ENCODE results near the gene XRCC5. TPM values are rescaled to one million over a fixed set of nuclear protein-coding genes. Genes with fewer than 3 reads are reported as not detected.
"Not testable (repeated sequence)": the region's sequence is repeated elsewhere in the genome, so short reads cannot be mapped to it uniquely, and the experiment has no call there.

The XRCC5 gene
- total RNA-seq (2014; rRNA removed), result 374 and 398 TPM in 2 replicates
- 169 TPM for polyA plus RNA-seq (2012)

DNA sequence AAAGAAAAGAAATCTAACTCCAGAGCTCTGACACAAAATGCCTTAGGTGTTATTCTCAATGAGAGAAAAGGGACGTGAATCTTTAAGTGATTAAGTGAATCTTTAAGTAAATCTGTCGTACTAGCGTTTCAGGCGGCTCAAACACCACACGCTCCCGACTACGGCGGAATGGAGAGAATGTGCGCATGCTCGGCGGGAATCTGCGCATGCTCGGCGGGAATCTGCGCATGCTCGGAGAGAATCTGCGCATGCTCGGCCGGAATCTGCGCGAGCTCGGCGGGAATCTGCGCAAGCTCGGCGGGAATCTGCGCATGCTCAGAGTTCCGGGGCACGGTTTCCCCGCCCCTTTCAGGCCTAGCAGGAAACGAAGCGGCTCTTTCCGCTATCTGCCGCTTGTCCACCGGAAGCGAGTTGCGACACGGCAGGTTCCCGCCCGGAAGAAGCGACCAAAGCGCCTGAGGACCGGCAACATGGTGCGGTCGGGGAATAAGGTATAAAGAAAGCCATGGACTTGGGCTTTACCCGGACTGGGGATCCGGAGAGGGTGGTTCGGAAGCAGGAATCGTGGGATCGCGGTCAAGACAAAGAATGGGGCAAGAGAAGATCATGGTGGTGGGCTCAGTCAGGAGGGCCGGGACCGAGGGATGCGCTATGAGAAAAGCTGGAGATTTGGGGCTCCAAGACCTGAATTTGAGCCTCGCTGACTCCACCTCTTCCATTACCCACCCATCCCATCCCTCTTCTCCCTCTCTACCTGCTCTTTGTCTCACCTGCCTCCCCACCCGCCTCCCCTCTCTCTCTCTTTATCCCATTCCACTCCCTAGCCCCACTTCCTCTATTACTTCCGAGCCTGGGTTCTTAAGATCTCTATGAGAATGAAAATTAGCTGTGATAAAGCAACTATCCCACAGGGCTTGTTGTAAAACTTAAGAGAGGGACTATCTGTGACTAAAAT, at the start of gene XRCC5:
Gene XRCC5, plus strand, starts transcription at position 382 of the 955 bp plus-strand sequence. Its CDS starts 89 bp downstream, at position 471.
- DNase-seq (ENCODE audit: low read depth), result peak; percentile 94

GRCh38 chr2:216064014-216064630, 45.0 kb upstream of the XRCC5 start:
- no peak for DNase-seq (ENCODE audit: low read depth)

GRCh38 chr2:216064665-216065064, 44.5 kb upstream of the XRCC5 start:
- no peak for DNase-seq (ENCODE audit: low read depth)

- peak; percentile 59 for DNase-seq (ENCODE audit: low read depth)
Measured at GRCh38 chr2:216066230-216066629, 42.9 kb upstream of the XRCC5 start.

DNA sequence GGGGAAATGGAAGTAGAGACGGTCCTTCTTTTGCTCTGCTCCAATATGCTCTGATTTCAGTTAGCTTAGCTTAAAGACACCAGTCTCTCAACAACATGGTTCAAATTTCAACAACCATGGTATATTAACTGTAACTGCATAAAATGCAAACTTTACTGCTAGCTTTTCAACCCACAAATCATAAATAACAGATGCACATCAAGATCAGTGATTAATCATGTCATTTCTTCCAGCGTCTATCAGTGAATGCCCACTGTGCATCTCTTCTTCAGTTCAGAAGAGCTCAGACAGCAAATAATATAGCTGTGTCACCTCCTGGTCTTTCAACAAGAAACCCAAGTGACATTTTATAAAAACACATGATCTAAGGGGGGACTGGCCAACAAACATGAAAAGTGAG, 40.1 kb upstream of the XRCC5 start:
- DNase-seq (ENCODE audit: low read depth), result no peak

DNA sequence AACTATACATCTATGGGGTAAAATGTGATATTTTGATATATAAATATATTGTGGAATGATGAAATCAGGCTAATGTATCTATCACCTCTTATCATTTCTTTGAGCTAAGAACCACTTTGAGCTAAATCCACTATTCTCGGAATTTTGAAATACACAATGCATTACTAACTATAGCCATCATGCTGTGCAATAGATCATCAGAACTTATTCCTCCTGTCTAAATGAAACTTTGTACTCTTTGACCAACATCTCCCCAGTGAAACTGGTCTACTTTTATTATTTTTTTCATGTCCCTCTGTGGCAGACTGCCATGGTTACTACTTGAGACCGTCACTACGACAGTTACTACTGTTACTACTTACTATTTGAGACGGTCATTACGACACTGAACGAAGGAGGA, 39.0 kb upstream of the XRCC5 start:
- DNase-seq (ENCODE audit: low read depth), result no peak

DNA sequence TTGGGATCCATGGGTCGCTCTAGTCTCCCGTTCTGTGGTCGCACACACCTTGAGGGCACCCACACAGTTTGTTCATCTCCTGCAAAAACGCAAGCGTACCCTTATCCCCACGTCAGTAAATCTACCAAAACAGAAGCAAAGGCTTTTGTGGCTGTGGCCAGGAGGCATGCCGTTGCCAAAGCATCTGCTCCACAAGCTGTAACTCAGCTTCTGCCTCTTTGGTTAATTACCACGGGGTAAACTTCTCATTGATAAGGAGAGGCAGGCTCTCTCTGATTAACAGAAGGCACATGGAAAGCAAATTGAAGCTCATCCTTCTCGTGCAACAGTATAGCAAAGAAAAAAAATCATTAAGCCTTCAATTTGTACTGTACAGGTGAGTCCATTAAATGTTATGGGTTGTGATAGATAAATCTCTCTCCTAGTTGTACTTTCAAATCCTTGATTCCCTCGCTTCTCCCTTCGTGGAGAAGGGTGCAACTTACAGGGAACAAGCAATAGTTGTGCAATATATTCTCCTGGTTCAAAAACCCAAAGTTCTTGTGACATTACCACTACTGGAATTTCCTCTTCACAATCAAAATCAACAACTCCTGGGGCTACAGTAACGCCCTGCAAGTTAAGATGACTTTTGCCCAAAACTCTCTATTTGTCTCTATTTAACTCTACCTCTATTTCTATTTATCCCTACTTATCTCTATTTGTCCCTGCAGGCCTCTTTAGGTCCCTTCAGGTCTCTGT, 37.9 kb upstream of the XRCC5 start:
- DNase-seq (ENCODE audit: low read depth), result no peak

GRCh38 chr2:216072473-216072872, 36.7 kb upstream of the XRCC5 start:
- DNase-seq (ENCODE audit: low read depth), result no peak

DNA sequence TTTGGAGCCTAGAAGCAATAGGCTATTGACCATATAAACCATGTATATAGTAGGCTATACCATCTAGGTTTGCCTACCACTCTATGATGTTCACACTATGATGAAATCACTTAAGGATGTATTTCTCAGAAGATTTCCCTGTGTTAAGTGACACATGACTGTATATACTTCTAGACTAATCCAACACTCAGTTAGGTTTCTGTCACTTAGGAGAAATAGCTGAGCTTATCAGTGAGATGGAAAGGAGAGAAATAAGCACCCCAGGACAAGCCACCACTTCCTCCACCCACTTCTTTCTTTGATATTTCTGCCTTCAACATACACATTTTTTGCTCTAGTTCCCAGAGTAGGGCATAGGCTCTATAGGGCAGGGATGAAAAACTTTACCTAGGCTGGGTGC, 35.4 kb upstream of the XRCC5 start:
- no peak for DNase-seq (ENCODE audit: low read depth)

GRCh38 chr2:216074380-216074779, 34.8 kb upstream of the XRCC5 start:
- DNase-seq (ENCODE audit: low read depth), result no peak

DNA sequence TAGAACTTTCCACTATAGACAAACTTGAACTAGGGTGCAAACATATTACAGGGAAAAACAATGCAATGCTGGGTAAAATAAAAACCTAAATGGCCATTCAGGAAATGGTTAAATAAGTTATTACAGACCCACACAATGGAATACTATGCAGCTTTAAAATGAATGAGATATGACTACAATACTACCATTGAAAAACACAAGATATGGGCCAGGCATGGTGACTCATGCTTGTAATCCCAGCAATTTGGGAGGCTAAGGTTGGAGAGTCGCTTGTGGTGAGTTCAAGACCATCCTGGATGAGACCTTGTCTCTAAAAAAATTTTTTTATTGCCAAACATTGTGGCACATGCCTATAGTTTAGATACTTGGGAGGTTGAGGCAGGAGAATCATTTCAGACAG, 34.4 kb upstream of the XRCC5 start:
- no peak for DNase-seq (ENCODE audit: low read depth)

DNA sequence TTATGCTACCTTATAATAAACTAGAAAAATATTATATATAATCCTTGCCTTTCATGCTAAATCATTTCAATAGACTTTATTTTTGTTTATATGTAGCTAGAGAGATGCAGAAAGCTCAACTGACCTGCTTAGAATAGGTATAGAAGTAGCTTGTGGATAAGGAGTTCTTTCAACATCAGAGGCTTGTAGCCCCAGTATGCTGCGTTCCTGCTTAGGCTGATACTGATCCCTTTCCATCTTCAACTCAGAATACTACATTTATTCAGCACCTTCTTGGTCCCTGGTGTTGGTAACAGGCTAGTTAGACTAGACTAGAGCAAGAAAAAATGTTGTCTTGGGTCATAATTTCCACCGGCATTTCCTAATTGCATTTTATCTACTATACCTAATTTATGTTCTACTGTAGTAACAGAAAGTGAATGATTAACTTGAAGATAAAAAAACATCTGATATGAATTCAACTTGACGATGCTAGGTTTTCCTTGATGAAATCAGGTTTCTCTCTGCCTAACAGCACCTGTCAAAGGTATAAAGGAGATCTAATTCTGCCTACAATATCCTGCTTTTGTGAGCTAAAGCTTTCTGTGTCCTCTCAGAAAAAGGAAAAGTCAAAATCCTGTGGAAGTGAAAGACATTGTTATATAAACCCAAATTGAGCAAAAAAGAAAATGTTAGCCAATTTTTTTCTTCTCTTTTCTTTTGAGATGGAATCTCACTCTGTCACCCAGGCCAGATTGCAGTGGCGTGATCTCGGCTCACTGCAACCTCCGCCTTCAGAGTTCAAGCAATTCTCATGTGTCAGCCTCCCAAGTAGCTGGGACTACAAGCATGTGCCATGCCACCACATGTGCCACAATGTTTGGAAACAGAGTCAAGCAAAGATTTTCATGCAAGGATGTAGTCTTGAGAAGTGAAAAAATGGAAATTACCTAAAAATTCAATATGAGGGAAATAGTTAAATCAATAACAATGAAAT, 33.4 kb upstream of the XRCC5 start:
- no peak for DNase-seq (ENCODE audit: low read depth)

GRCh38 chr2:216078776-216079175, 30.4 kb upstream of the XRCC5 start:
- DNase-seq (ENCODE audit: low read depth), result no peak

GRCh38 chr2:216080048-216080447, 29.1 kb upstream of the XRCC5 start:
- not testable (repeated sequence) for DNase-seq (ENCODE audit: low read depth)

DNA sequence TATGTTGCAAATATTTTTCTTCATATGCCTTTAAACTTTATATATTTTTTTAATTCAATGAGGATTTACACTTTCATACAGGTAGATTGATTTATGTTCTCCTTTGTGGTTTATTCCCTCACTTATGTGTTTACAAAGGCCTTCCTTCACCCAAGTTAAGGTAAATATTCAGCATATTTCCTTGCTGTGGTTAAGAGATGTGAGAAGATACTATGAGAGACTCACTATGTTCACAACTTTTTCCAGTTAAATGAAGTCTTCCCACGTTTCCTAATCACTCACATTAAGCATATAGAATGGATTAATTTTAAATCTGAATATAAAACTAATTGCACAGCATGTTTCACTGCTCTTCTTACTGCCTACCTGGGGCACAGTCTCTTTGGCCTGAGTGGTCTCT, 28.1 kb upstream of the XRCC5 start:
- no peak for DNase-seq (ENCODE audit: low read depth)

- DNase-seq (ENCODE audit: low read depth), result peak; percentile 69
Measured at GRCh38 chr2:216081487-216082116, 27.5 kb upstream of the XRCC5 start, which contains the start of the genes PECR and TMEM169. Gene PECR, minus strand, starts transcription at chr2:216081809. Its CDS starts 68 bp downstream, at chr2:216081741. Gene TMEM169, plus strand, starts transcription at chr2:216081919. Its CDS starts 14,045 bp downstream, at chr2:216095964.

DNA sequence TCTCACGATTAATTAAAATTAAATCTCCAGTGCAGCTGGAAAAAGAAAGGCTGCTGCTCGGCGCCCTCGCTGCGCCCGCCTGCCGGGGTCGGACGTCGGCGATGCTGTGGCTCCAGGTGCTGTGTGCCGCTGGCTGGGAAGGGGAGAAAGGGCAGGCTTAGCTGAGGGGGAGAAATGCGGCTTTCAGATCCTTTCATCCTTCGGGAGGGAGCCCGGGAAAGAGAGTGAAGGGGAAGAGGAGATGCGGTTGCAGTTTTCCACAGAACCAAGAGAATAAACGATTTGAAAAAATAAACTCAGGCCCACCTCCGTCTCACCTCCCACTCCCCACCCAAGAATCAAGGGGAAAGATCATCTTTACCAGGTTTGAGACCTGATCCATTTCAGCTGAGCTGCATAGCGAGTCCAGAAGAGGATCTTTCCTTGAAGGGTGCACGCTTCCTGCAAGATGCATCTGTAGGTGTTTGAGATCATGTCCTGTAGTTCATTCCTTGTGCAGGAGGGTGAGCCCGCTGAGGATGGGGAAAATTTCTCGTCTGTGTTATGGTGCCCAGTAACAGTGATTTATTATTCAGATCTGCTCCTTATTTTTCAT, 26.9 kb upstream of the XRCC5 start:
- peak; percentile 28 for DNase-seq (ENCODE audit: low read depth)

DNA sequence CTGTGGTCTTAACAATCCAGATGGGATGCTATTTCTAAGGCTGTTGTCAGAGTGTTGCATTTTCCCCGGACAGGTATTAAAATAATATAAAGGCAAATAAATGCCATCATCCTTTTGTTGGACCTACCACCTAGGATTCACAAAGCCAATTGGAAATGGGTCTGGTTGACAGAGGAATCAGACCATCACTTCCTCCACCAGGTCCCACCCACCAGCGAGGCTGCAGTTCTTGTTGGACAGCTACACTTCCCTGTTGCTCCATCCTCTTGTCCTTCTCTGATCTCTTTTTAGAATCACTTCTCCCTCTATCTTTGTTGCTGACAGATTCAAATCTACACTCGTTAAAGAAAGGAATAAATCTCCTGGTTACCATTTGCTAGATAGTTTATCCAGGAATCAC, 26.3 kb upstream of the XRCC5 start:
- peak; percentile 71 for DNase-seq (ENCODE audit: low read depth)

GRCh38 chr2:216083464-216084281, 25.5 kb upstream of the XRCC5 start:
- peak; percentile 99 for DNase-seq (ENCODE audit: low read depth)

Measured in LHCN-M2 (cell line).